GM19463 (cell line): ENCODE results near the gene SLC9A1.
"Not testable (repeated sequence)": the region's sequence is repeated elsewhere in the genome, so short reads cannot be mapped to it uniquely, and the experiment has no call there.

Experiments used
- ATAC-seq: cut with Tn5 transposase; IDR thresholded peaks from one replicate; pipeline ENCODE4 v1.9.1; 2021; ENCODE audit warnings: mild to moderate bottlenecking, moderate library complexity; ENCODE audit not compliant: unreplicated experiment

SLC9A1 gene

GRCh38 chr1:27154991-27155781 is at the start of gene SLC9A1:
TSS of gene SLC9A1 (minus strand) at chr1:27155125. CDS start at chr1:27154334, 791 bp downstream.
- ATAC-seq: peak; percentile 93

GRCh38 chr1:27203946-27204345 is 49.0 kb upstream of the SLC9A1 start:
- ATAC-seq: no peak

GRCh38 chr1:27201295-27201694 is 46.4 kb upstream of the SLC9A1 start:
- ATAC-seq: no peak

GRCh38 chr1:27193194-27193593 is 38.3 kb upstream of the SLC9A1 start:
- ATAC-seq: no peak

DNA sequence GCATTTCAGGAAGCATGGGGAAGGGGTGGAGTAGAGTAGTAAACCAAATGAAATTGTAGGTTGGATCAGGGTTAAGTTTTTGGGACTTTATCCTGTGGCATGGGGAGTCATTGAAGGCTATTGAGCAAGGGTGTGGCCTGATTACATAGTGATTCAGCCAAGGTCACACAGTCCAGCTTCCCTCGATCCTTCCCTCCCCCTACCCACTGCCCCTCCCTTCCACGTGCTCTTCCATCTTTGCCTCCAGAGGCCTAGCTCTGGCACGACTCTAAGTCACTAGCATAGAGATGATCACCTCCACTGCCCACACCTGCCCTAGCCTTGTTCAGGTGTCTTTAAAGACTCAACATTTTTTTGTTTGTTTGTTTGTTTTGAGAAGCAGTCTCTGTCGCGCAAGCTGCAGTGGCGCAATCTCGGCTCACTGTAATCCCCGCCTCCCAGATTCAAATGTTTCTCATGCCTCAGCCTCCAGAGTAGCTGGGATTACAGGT is 37.2 kb upstream of the SLC9A1 start:
- ATAC-seq: no peak

- ATAC-seq: not testable (repeated sequence)
These were observed 29.7 kb upstream of the SLC9A1 start for GRCh38 chr1:27184665-27185064.

DNA sequence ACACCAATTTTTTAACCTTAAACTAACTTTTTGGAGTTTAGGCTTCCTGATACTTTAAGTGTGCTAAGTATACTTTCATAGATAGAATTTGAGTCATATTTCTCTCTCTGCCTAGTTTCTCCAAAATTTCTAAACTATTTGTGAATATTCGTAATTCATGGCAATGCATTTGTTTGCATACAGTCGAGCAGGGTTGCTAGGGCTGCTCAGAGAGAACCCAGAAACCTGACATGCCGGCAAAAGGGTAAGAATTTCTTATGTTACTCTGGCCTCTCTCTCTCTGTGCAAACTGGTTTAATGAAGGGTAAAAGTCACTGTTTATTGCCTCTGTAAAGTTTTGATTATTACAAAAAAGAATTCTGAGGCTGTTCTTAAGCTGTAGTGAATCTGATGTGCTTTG is 25.1 kb upstream of the SLC9A1 start:
- no peak for ATAC-seq

DNA sequence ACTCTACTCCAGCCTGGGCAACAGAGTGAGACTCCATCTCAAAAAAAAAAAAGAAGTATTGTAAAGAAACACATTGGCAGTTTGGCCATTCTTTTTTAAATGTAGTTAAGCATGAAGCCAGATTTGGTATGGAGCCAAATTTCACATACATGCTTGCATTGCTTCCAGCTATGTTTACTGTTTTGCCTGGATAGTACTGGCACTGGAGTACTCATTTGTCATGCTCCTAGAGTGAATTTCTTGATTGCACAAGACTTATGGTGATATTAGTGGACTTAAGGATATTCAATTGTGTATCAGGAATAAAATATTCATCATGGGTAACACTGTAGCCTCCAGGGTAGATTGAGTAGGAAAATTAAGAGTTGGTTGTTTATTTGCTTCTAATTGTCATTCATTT is 24.5 kb upstream of the SLC9A1 start:
- no peak for ATAC-seq

- ATAC-seq: no peak
These were observed 22.0 kb upstream of the SLC9A1 start for GRCh38 chr1:27176954-27177353.

- ATAC-seq: no peak
These were observed 21.4 kb upstream of the SLC9A1 start for GRCh38 chr1:27176323-27176722.

- ATAC-seq: not testable (repeated sequence)
These were observed 18.1 kb upstream of the SLC9A1 start for GRCh38 chr1:27172992-27173391.

DNA sequence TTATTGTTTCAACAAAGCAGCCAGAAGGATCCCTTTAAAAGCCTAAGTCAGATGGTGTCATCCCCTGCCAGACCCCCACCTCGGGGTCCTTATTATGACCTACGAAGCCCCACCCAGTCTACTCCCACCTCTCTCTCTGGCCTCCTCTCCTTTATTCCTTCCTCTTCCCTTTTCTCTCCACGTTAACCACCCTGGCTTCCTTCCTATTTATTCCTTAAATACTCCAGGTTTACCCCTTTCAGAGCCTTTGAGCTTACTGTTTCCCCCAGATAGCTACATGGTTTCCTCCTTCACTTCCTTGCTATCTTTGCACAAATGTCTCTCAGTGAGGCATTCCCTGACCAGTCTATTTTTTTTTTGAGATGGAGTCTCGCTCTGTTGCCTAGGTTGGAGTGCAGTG is 12.0 kb upstream of the SLC9A1 start:
- no peak for ATAC-seq

GRCh38 chr1:27166351-27166802 is 11.5 kb upstream of the SLC9A1 start:
- no peak for ATAC-seq

GRCh38 chr1:27163093-27163492 is 8.2 kb upstream of the SLC9A1 start:
- ATAC-seq: no peak

DNA sequence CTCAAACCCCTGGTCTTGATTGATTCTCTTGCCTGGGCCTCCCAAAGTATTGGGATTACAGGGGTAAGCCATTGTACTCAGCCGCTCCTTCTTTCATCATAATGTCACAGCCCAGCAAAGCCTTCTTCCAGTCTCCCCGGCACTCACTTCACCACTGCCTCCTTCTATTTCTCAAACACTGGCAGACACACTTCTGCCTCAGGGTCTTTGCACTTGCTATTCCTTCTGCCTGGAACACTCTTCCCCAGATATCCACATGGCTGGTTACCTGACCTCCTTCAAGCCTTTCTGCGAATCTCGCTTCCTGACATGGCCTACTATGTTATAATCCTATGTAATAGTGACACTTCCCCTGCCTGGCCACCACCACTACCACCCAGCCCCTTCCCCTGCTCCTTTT is 7.2 kb upstream of the SLC9A1 start:
- no peak for ATAC-seq

DNA sequence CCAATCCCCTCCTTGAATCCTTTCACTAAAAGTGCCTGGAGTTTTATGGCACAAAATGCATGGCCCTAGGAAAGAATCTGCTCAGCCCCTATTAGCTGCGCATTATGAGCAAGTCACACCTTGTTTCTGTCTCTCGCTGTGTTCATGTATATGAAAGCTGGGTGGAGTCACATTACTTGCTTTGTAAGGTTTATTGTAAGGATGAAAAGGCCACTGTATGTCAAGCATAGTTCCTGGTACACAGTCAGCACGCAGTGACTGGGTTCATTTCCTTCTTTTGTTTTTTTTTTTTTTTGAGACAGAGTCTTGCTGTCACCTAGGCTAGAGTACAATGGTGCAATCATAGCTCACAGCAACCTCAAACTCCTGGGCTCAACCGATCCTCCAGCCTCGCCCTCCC is 6.7 kb upstream of the SLC9A1 start:
- ATAC-seq: no peak

DNA sequence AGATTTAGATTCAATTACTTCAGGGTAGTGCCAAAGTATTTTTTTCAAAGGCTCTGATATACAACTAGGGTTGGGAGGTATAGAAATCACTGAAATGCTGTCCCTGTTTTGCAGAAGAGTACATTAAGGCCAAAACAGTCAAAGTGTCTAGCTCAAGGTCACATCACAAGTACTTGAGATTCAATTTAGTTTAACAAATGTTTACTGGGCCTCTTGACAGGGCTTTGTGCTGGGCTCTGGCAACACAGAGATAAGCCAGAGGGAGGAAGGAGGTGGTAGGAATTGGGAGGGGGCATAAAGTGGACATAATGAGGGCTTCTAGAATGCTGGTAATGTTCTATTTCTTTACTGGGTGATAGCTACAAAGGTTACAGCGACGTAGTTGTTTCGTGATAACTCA is 2.3 kb upstream of the SLC9A1 start:
- no peak for ATAC-seq

GRCh38 chr1:27154469-27154990 is 395 bp downstream of the SLC9A1 start:
- no peak for ATAC-seq

DNA sequence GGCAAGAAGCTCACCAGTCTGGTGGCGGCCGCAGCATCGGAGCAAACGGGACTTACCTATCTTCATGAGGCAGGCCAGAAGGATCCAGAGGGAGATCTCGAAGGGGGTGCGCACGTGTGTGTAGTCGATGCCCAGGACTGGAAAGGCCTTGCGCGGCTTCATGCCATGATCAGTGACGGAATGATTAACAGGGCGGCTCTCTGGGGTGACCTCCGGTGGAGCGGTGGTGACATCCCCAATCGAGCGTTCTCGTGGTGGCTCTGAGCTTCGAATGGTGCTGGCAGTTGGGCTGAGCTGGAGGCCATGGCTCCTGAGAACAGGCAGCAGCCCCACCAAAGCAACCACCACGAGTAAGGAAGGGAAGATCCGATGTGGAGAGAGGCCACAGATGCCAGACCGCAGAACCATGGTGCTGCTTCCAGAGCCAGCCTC is 982 bp downstream of the SLC9A1 start:
- no peak for ATAC-seq

DNA sequence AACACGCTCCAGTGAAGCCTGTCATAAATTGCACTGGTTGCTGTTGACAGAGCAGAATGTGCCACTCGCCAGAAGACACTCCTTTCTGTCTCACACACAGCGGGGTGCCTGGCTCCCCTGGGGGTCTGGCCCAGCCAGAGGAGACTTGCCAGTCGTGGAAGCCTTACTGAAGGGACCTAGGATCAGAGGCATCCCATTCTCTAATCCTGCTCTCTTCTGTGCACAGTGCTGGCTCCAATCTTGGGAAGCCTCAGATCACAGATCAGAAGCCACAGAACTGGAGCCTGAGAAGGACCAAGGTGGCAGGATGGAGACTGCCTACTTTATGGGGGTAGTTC is 1.4 kb downstream of the SLC9A1 start:
- no peak for ATAC-seq

- ATAC-seq: no peak
These were observed 1.9 kb downstream of the SLC9A1 start for GRCh38 chr1:27152829-27153548.
